ENCODE results near the gene RTL5.

RTL5 gene

GRCh38 chrX:72130762-72131250 is 909 bp downstream of the RTL5 start:
- Histone ChIP-seq H3K9me3 (ENCODE audit: control extremely low read depth in 1 of 5, control insufficient read depth in 4 of 5, insufficient read depth in 2 of 5, low read depth in 1 of 5, low read length in 4 of 5) (no peaks in the 10 kb centered on the region), H3K4me3 (ENCODE audit: control insufficient read depth in 1 of 7, extremely low read depth in 1 of 7, insufficient read depth in 4 of 7, low read depth in 2 of 7, low read length in 6 of 7) (peak overlapping the region in 4 of 7 experiments; percentile 32 to 65 (median 48)), H3K27me3 (replicated peaks in 2 of 5; ENCODE audit: control insufficient read depth in 4 of 5, insufficient read depth in 5 of 5, low read length in 4 of 5) (peaks cover 0 to 56% (median 0%) of the 10 kb centered on the region in 5 experiments), H3K4me1 (ENCODE audit: control extremely low read depth in 1 of 4, control insufficient read depth in 4 of 4, insufficient read depth in 4 of 4, low read length in 3 of 4) (peaks cover 7 to 46% (median 25%) of the 10 kb centered on the region in 4 experiments), H3K27ac (ENCODE audit: insufficient read depth in 1 of 2, low read depth in 1 of 2, low read length in 2 of 2, poor library complexity in 1 of 2, severe bottlenecking in 2 of 2) (no peak overlapping the region), H3K36me3 (ENCODE audit: control insufficient read depth in 4 of 4, insufficient read depth in 4 of 4, low read length in 3 of 4) (peaks cover 0 to 16% (median 7%) of the 10 kb centered on the region in 4 experiments)
- DNase-seq, result no peak
- POLR2A ChIA-PET, result interaction anchor here (1.1 kb wide), 1 partner anchor 100 kb away, joined by 3 read pairs; no protein-coding TSS in a partner anchor
- CTCF ChIA-PET, result interaction anchor here (1.3 to 10.1 kb wide), 4 partner anchors 34 to 133 kb away, joined by 3 to 127 read pairs (median 4); no protein-coding TSS in a partner anchor
- 55% methylated on average over 23 of the region's 30 CpGs for WGBS (ENCODE audit: insufficient coverage)

GRCh38 chrX:72130156-72130761 is 1.5 kb downstream of the RTL5 start:
- H3K27me3 ChIP-seq (replicated peaks in 2 of 5; ENCODE audit: control insufficient read depth in 4 of 5, insufficient read depth in 5 of 5, low read length in 4 of 5), result peaks cover 0 to 52% (median 0%) of the 10 kb centered on the region in 5 experiments
- H3K4me1 ChIP-seq (ENCODE audit: control extremely low read depth in 1 of 4, control insufficient read depth in 4 of 4, insufficient read depth in 4 of 4, low read length in 3 of 4), result peaks cover 7 to 51% (median 30%) of the 10 kb centered on the region in 4 experiments
- no peak overlapping the region for H3K27ac ChIP-seq (ENCODE audit: insufficient read depth in 1 of 2, low read depth in 1 of 2, low read length in 2 of 2, poor library complexity in 1 of 2, severe bottlenecking in 2 of 2)
- H3K36me3 ChIP-seq (ENCODE audit: control insufficient read depth in 4 of 4, insufficient read depth in 4 of 4, low read length in 3 of 4), result peaks cover 0 to 16% (median 7%) of the 10 kb centered on the region in 4 experiments
- ChIA-PET POLR2A (no interaction called here), CTCF (interaction anchor here (0.8 to 10.1 kb wide), 4 partner anchors 15 to 144 kb away, joined by 3 to 127 read pairs (median 3); no protein-coding TSS in a partner anchor)
- WGBS (ENCODE audit: insufficient coverage), result 90% methylated on average over 12 of the region's 12 CpGs
- H3K4me3 ChIP-seq (ENCODE audit: control insufficient read depth in 1 of 7, extremely low read depth in 1 of 7, insufficient read depth in 4 of 7, low read depth in 2 of 7, low read length in 6 of 7), result no peak overlapping the region
- DNase-seq, result no peak
- no peaks in the 10 kb centered on the region for H3K9me3 ChIP-seq (ENCODE audit: control extremely low read depth in 1 of 5, control insufficient read depth in 4 of 5, insufficient read depth in 2 of 5, low read depth in 1 of 5, low read length in 4 of 5)

- no peak overlapping the region for H3K4me3 ChIP-seq (ENCODE audit: control insufficient read depth in 1 of 7, extremely low read depth in 1 of 7, insufficient read depth in 4 of 7, low read depth in 2 of 7, low read length in 6 of 7)
- 93% methylated on average over 15 of the region's 16 CpGs for WGBS (ENCODE audit: insufficient coverage)
- DNase-seq, result no peak
- no peaks in the 10 kb centered on the region for H3K9me3 ChIP-seq (ENCODE audit: control extremely low read depth in 1 of 5, control insufficient read depth in 4 of 5, insufficient read depth in 2 of 5, low read depth in 1 of 5, low read length in 4 of 5)
- peaks cover 0 to 49% (median 0%) of the 10 kb centered on the region in 5 experiments for H3K27me3 ChIP-seq (replicated peaks in 2 of 5; ENCODE audit: control insufficient read depth in 4 of 5, insufficient read depth in 5 of 5, low read length in 4 of 5)
- peaks cover 10 to 57% (median 36%) of the 10 kb centered on the region in 4 experiments for H3K4me1 ChIP-seq (ENCODE audit: control extremely low read depth in 1 of 4, control insufficient read depth in 4 of 4, insufficient read depth in 4 of 4, low read length in 3 of 4)
- ChIA-PET POLR2A (no interaction called here), CTCF (interaction anchor here (0.7 to 10.1 kb wide), 5 partner anchors 15 to 394 kb away, joined by 3 to 127 read pairs (median 3); no protein-coding TSS in a partner anchor)
- H3K27ac ChIP-seq (ENCODE audit: insufficient read depth in 1 of 2, low read depth in 1 of 2, low read length in 2 of 2, poor library complexity in 1 of 2, severe bottlenecking in 2 of 2), result no peak overlapping the region
- H3K36me3 ChIP-seq (ENCODE audit: control insufficient read depth in 4 of 4, insufficient read depth in 4 of 4, low read length in 3 of 4), result peaks cover 0 to 16% (median 7%) of the 10 kb centered on the region in 4 experiments
Observed at GRCh38 chrX:72129661-72130060, 2.1 kb downstream of the RTL5 start.

GRCh38 chrX:72128881-72129280 is 2.8 kb downstream of the RTL5 start:
- 57% methylated on average over 4 of the region's 6 CpGs for WGBS (ENCODE audit: insufficient coverage)
- DNase-seq, result peak in 2 of 3 donors; percentile 50 to 54
- peaks cover 10 to 65% (median 43%) of the 10 kb centered on the region in 4 experiments for H3K4me1 ChIP-seq (ENCODE audit: control extremely low read depth in 1 of 4, control insufficient read depth in 4 of 4, insufficient read depth in 4 of 4, low read length in 3 of 4)
- H3K27ac ChIP-seq (ENCODE audit: insufficient read depth in 1 of 2, low read depth in 1 of 2, low read length in 2 of 2, poor library complexity in 1 of 2, severe bottlenecking in 2 of 2), result no peak overlapping the region
- no peaks in the 10 kb centered on the region for H3K9me3 ChIP-seq (ENCODE audit: control extremely low read depth in 1 of 5, control insufficient read depth in 4 of 5, insufficient read depth in 2 of 5, low read depth in 1 of 5, low read length in 4 of 5)
- H3K36me3 ChIP-seq (ENCODE audit: control insufficient read depth in 4 of 4, insufficient read depth in 4 of 4, low read length in 3 of 4), result peaks cover 0 to 8% (median 4%) of the 10 kb centered on the region in 4 experiments
- no peak overlapping the region for H3K4me3 ChIP-seq (ENCODE audit: control insufficient read depth in 1 of 7, extremely low read depth in 1 of 7, insufficient read depth in 4 of 7, low read depth in 2 of 7, low read length in 6 of 7)
- ChIA-PET CTCF (interaction anchor here (0.5 to 10.1 kb wide), 3 partner anchors 27 to 107 kb away, joined by 4 to 127 read pairs (median 4); no protein-coding TSS in a partner anchor), POLR2A (no interaction called here)
- peaks cover 0 to 47% (median 0%) of the 10 kb centered on the region in 5 experiments for H3K27me3 ChIP-seq (replicated peaks in 2 of 5; ENCODE audit: control insufficient read depth in 4 of 5, insufficient read depth in 5 of 5, low read length in 4 of 5)

GRCh38 chrX:72128183-72128834 is 3.4 kb downstream of the RTL5 start:
- WGBS (ENCODE audit: insufficient coverage), result 73% methylated on average over 4 of the region's 4 CpGs
- ChIA-PET POLR2A (no interaction called here), CTCF (interaction anchor here (1.1 to 10.1 kb wide), 7 partner anchors 50 to 130 kb away, joined by 3 to 127 read pairs (median 6); no protein-coding TSS in a partner anchor)
- no peak overlapping the region for H3K27ac ChIP-seq (ENCODE audit: insufficient read depth in 1 of 2, low read depth in 1 of 2, low read length in 2 of 2, poor library complexity in 1 of 2, severe bottlenecking in 2 of 2)
- no peaks in the 10 kb centered on the region for H3K9me3 ChIP-seq (ENCODE audit: control extremely low read depth in 1 of 5, control insufficient read depth in 4 of 5, insufficient read depth in 2 of 5, low read depth in 1 of 5, low read length in 4 of 5)
- peaks cover 10 to 71% (median 48%) of the 10 kb centered on the region in 4 experiments for H3K4me1 ChIP-seq (ENCODE audit: control extremely low read depth in 1 of 4, control insufficient read depth in 4 of 4, insufficient read depth in 4 of 4, low read length in 3 of 4)
- H3K36me3 ChIP-seq (ENCODE audit: control insufficient read depth in 4 of 4, insufficient read depth in 4 of 4, low read length in 3 of 4), result peaks cover 0 to 5% (median 2%) of the 10 kb centered on the region in 4 experiments
- peaks cover 0 to 45% (median 0%) of the 10 kb centered on the region in 5 experiments for H3K27me3 ChIP-seq (replicated peaks in 2 of 5; ENCODE audit: control insufficient read depth in 4 of 5, insufficient read depth in 5 of 5, low read length in 4 of 5)
- DNase-seq, result no peak
- no peak overlapping the region for H3K4me3 ChIP-seq (ENCODE audit: control insufficient read depth in 1 of 7, extremely low read depth in 1 of 7, insufficient read depth in 4 of 7, low read depth in 2 of 7, low read length in 6 of 7)

GRCh38 chrX:72127332-72127731 is 4.4 kb downstream of the RTL5 start:
- POLR2A ChIA-PET, result no interaction called here
- DNase-seq, result no peak
- Histone ChIP-seq H3K9me3 (ENCODE audit: control extremely low read depth in 1 of 5, control insufficient read depth in 4 of 5, insufficient read depth in 2 of 5, low read depth in 1 of 5, low read length in 4 of 5) (no peaks in the 10 kb centered on the region), H3K27me3 (replicated peaks in 2 of 5; ENCODE audit: control insufficient read depth in 4 of 5, insufficient read depth in 5 of 5, low read length in 4 of 5) (peaks cover 0 to 40% (median 0%) of the 10 kb centered on the region in 5 experiments), H3K4me3 (ENCODE audit: control insufficient read depth in 1 of 7, extremely low read depth in 1 of 7, insufficient read depth in 4 of 7, low read depth in 2 of 7, low read length in 6 of 7) (peak overlapping the region in 1 of 7 experiments; percentile 5), H3K27ac (ENCODE audit: insufficient read depth in 1 of 2, low read depth in 1 of 2, low read length in 2 of 2, poor library complexity in 1 of 2, severe bottlenecking in 2 of 2) (no peak overlapping the region), H3K4me1 (ENCODE audit: control extremely low read depth in 1 of 4, control insufficient read depth in 4 of 4, insufficient read depth in 4 of 4, low read length in 3 of 4) (peaks cover 15 to 78% (median 55%) of the 10 kb centered on the region in 4 experiments), H3K36me3 (ENCODE audit: control insufficient read depth in 4 of 4, insufficient read depth in 4 of 4, low read length in 3 of 4) (peaks cover 0 to 5% (median 0%) of the 10 kb centered on the region in 4 experiments)
- WGBS (ENCODE audit: insufficient coverage), result 40% methylated on average over 3 of the region's 3 CpGs
- CTCF ChIA-PET, result interaction anchor here (0.6 to 10.1 kb wide), 12 partner anchors 14 to 129 kb away, joined by 3 to 127 read pairs (median 5); no protein-coding TSS in a partner anchor

Measured in common myeloid progenitor, CD34-positive (primary cell).